Measurements from ENCODE around the gene MTA2. TPM values are rescaled to one million over a fixed set of nuclear protein-coding genes. Genes with fewer than 3 reads are reported as not detected.
"Not testable (repeated sequence)": the region's sequence is repeated elsewhere in the genome, so short reads cannot be mapped to it uniquely, and the experiment has no call there.

MTA2 gene
- total RNA-seq: 10 to 100 TPM; 24.1 to 55.3 (median 33.7) TPM
- 10 to 100 TPM; 18.4 to 40.3 TPM for polyA plus RNA-seq
- long read RNA-seq, donor 1, partial matches to known transcripts: 4 of 6 reads
- long read RNA-seq, donor 1, other reads (novel, unspliced or antisense): 0 of 6 reads
- long read RNA-seq, donor 2, transcript MTA2-201 (18 exons, 3,058 nt): major isoform, 13 of 22 reads
- long read RNA-seq, donor 2, partial matches to known transcripts: 8 of 22 reads
- long read RNA-seq, donor 2, other reads (novel, unspliced or antisense): 1 of 22 reads
- long read RNA-seq, donor 3, transcript MTA2-201 (18 exons, 3,058 nt): major isoform, 6 of 9 reads
- long read RNA-seq, donor 3, partial matches to known transcripts: 1 of 9 reads
- long read RNA-seq, donor 3, other reads (novel, unspliced or antisense): 2 of 9 reads

- 0 to 1% (median 0%) methylated on average over 26 to 83 of the region's 83 CpGs for WGBS, 4 donors
- Histone ChIP-seq H3K4me3 (peak within 1 kb of the TSS; percentile 81 to 100 (median 90)), H3K27me3 (no peaks in the 10 kb centered on the region), H3K36me3 (peaks cover 0 to 62% (median 40%) of the 10 kb centered on the region in 9 donors), H3K4me1 (peaks cover 4 to 41% (median 32%) of the 10 kb centered on the region in 12 donors), H3K27ac (peak within 1 kb of the TSS; percentile 91 to 100 (median 98)), H3K9me3 (no peaks in the 10 kb centered on the region)
- peak; percentile 87 to 91 (median 90) for ATAC-seq
- intact Hi-C loops (cut with DNase I): loop anchor here in 1 of 10 donors (5.0 kb wide), 1 partner anchor 76 kb away; the partner anchor contains the start of gene UBXN1
- TF ChIP-seq CTCF (IDR thresholded peaks at IDR 0.05) (no peak), POLR2A (IDR thresholded peaks at IDR 0.05) (peak in 1 of 2 donors; percentile 60)
- peak; percentile 97 to 98 (median 98) for DNase-seq
Measured at GRCh38 chr11:62601372-62602140, at the start of gene MTA2. Gene MTA2, minus strand, starts transcription at chr11:62601865. Its CDS starts 415 bp downstream, at chr11:62601450.

- ATAC-seq; intact Hi-C loops (cut with DNase I): not testable (repeated sequence)
Measured at GRCh38 chr11:62650283-62650682, 48.6 kb upstream of the MTA2 start.

GRCh38 chr11:62649486-62649885, 47.8 kb upstream of the MTA2 start:
- ATAC-seq (no peak), DNase-seq (no peak)
- no peaks in the 10 kb centered on the region for H3K9me3 ChIP-seq
- intact Hi-C loops (cut with DNase I): loop anchor here in 3 of 10 donors (5.0 kb wide), 1 partner anchor 37 kb away; the partner anchor contains the start of genes EML3 (in 3 of the 3) and ROM1 (in 3 of the 3)
- peaks cover 0 to 43% (median 34%) of the 10 kb centered on the region in 12 donors for H3K4me1 ChIP-seq
- TF ChIP-seq CTCF (IDR thresholded peaks at IDR 0.05) (no peak), POLR2A (IDR thresholded peaks at IDR 0.05) (no peak)
- peaks cover 0 to 29% (median 23%) of the 10 kb centered on the region in 9 donors for H3K36me3 ChIP-seq
- H3K27me3 ChIP-seq: no peaks in the 10 kb centered on the region
- WGBS, 4 donors: 85 to 93% (median 91%) methylated on average over 7 to 11 of the region's 11 CpGs
- no peak overlapping the region for H3K27ac ChIP-seq
- H3K4me3 ChIP-seq: no peak overlapping the region

More at GRCh38 chr11:62650283-62650682, 48.6 kb upstream of the MTA2 start:
- DNase-seq: peak in 1 of 5 donors; percentile 34
- WGBS, 4 donors: 95 to 98% (median 97%) methylated on average over 12 of the region's 12 CpGs
- H3K4me1 ChIP-seq: peaks cover 0 to 35% (median 27%) of the 10 kb centered on the region in 12 donors
- H3K9me3 ChIP-seq, H3K4me3 ChIP-seq, H3K27me3 ChIP-seq, H3K27ac ChIP-seq: not testable (repeated sequence)
- H3K36me3 ChIP-seq: peaks cover 0 to 27% (median 21%) of the 10 kb centered on the region in 9 donors

GRCh38 chr11:62648967-62649364, 47.3 kb upstream of the MTA2 start:
- Histone ChIP-seq H3K27me3 (no peaks in the 10 kb centered on the region), H3K27ac (no peak overlapping the region), H3K36me3 (peaks cover 0 to 34% (median 28%) of the 10 kb centered on the region in 9 donors), H3K9me3 (no peaks in the 10 kb centered on the region), H3K4me3 (no peak overlapping the region), H3K4me1 (peaks cover 0 to 44% (median 34%) of the 10 kb centered on the region in 12 donors)
- DNase-seq (peak in 1 of 5 donors; percentile 33), ATAC-seq (no peak)
- TF ChIP-seq POLR2A (IDR thresholded peaks at IDR 0.05): no peak
- no peak for TF ChIP-seq CTCF (IDR thresholded peaks at IDR 0.05)
- WGBS, 4 donors: 80 to 86% (median 85%) methylated on average over 11 of the region's 11 CpGs
- intact Hi-C loops (cut with DNase I): loop anchor here in 3 of 10 donors (5.0 kb wide), 1 partner anchor 37 kb away; the partner anchor contains the start of genes EML3 (in 3 of the 3) and ROM1 (in 3 of the 3)
